Astrocyte (in vitro differentiated cells and primary cell): ENCODE measurements around the gene CLCN3.

Experiments used
- CTCF ChIP-seq: IDR thresholded peaks from 2 replicates; pipeline ENCODE4 v1.5.1; 2011; ENCODE audit warnings: low read depth, mild to moderate bottlenecking, inconsistent platforms, low read length, moderate library complexity; ENCODE audit not compliant: insufficient read depth
- EZH2 ChIP-seq: IDR thresholded peaks from 2 replicates; pipeline ENCODE4 v1.6.1; 2012; ENCODE audit warnings: mild to moderate bottlenecking, low read length, inconsistent platforms; ENCODE audit not compliant: insufficient read depth

- TF ChIP-seq CTCF (no peak), EZH2 (no peak)
Measured at GRCh38 chr4:169582706-169583105, 37.7 kb upstream of the CLCN3 start.
